K562 (cell line): ENCODE data around the gene ITK. TPM values are rescaled to one million over a fixed set of nuclear protein-coding genes. Genes with fewer than 3 reads are reported as not detected.

Experiments used
- ARNT ChIP-seq, 2 experiments: fragments of 450-650 bp; IDR thresholded peaks; 2 replicates each; pipeline ENCODE4 v1.6.1; 2016; ENCODE audit warnings: mild to moderate bottlenecking in 1 of 2
- ATF1 ChIP-seq, 2 experiments: fragments of 450-650 bp in 1 of 2; IDR thresholded peaks; 2 replicates each; pipeline ENCODE4 v1.6.1; 2016; ENCODE audit warnings: missing compliant biosample characterization in 1 of 2, missing genetic modification characterization in 1 of 2
- ATF7 ChIP-seq: fragments of 450-650 bp; IDR thresholded peaks from 2 replicates; pipeline ENCODE4 v1.7.1; 2014; ENCODE audit warnings: mild to moderate bottlenecking, moderate library complexity
- CCNT2 ChIP-seq: IDR thresholded peaks from 2 replicates; pipeline ENCODE4 v1.6.1; 2011; ENCODE audit warnings: borderline replicate concordance, low read depth, mild to moderate bottlenecking, moderate library complexity, mixed read lengths, low read length; ENCODE audit not compliant: insufficient read length; ENCODE audit errors: extremely low read depth
- HEY1 ChIP-seq: fragments of 250-450 bp; sonication (Bioruptor Pico); IDR thresholded peaks from 2 replicates; pipeline ENCODE4 v1.5.0; 2020; ENCODE audit warnings: mild to moderate bottlenecking, moderate library complexity, borderline replicate concordance
- HNRNPLL ChIP-seq: fragments of 200-400 bp; formaldehyde crosslinking; IDR thresholded peaks from 2 replicates; pipeline ENCODE4 v1.6.1; 2017; ENCODE audit warnings: low read length, low read depth, mild to moderate bottlenecking; ENCODE audit not compliant: poor library complexity, severe bottlenecking
- MGA ChIP-seq: fragments of 450-650 bp; IDR thresholded peaks from 2 replicates; pipeline ENCODE4 v1.6.1; 2016; ENCODE audit warnings: mild to moderate bottlenecking, moderate library complexity
- PML ChIP-seq: IDR thresholded peaks from 2 replicates; pipeline ENCODE4 v1.6.1; 2012; ENCODE audit warnings: low read length, inconsistent platforms
- RFX1 ChIP-seq: fragments of 450-650 bp; IDR thresholded peaks from 2 replicates; pipeline ENCODE4 v1.6.1; 2016; ENCODE audit warnings: mild to moderate bottlenecking, moderate library complexity
- SIN3A ChIP-seq, 2 experiments: fragments of 150-350 bp in 1 of 2; IDR thresholded peaks; 2 replicates each; pipeline ENCODE4 v1.6.1; 2011 to 2016; ENCODE audit warnings: borderline replicate concordance in 2 of 2, low read depth in 2 of 2, low read length in 2 of 2, mild to moderate bottlenecking in 2 of 2, moderate library complexity in 2 of 2; ENCODE audit not compliant: control insufficient read depth in 1 of 2
- YY1 ChIP-seq, 3 experiments: IDR thresholded peaks; 2 replicates each; pipeline ENCODE4 v1.6.1; 2011; ENCODE audit warnings: low read length in 2 of 3, mild to moderate bottlenecking in 2 of 3, moderate library complexity in 2 of 3, borderline replicate concordance in 1 of 3, control low read depth in 1 of 3, low read depth in 1 of 3; ENCODE audit not compliant: insufficient read depth in 3 of 3, insufficient replicate concordance in 2 of 3, control insufficient read depth in 1 of 3, insufficient read length in 1 of 3; ENCODE audit errors: extremely low read depth in 1 of 3
- ZFX ChIP-seq: sonication (generic); formaldehyde crosslinking; IDR thresholded peaks from 2 replicates; pipeline ENCODE4 v1.8.0; 2022; ENCODE audit warnings: mild to moderate bottlenecking, missing genetic modification reagents, moderate library complexity
- polyA plus RNA-seq, 8 experiments: library from polyadenylated mRNA; depleted of rRNA in 4 of 8; stranded (reverse) in 5 of 8; unstranded in 3 of 8; fragments of >200 nt; fragmentation: Nextera tagmentation in 2 of 8; fragmentation: Illumina TruSeq in 1 of 8; extraction: Ambion mirVana in 2 of 8; extraction: Trizol in 1 of 8; gene quantifications; 2 replicates each; pipeline versions ENCODE4 v1.2.1 to v1.2.3, GENCODE V29; 2011 to 2014; ENCODE audit warnings: inconsistent platforms in 1 of 8, missing spikeins in 1 of 8
- total RNA-seq, 7 experiments: library from RNA; depleted of rRNA in 6 of 7; stranded (reverse); fragments of >200 nt in 6 of 7; fragmentation: Illumina TruSeq in 2 of 7; extraction: Trizol in 2 of 7; gene quantifications; 2 replicates each; pipeline versions ENCODE4 v1.2.1 to v1.2.3, GENCODE V29; 2011 to 2021; ENCODE audit warnings: low replicate concordance in 1 of 7

Gene ITK
- total and polyA plus RNA-seq, 9 of the 15 experiments (the other 6 are each of a cell fraction or from before 2014, with no cell fraction given), result 0.04 to 0.75 TPM; not detected in 7

DNA sequence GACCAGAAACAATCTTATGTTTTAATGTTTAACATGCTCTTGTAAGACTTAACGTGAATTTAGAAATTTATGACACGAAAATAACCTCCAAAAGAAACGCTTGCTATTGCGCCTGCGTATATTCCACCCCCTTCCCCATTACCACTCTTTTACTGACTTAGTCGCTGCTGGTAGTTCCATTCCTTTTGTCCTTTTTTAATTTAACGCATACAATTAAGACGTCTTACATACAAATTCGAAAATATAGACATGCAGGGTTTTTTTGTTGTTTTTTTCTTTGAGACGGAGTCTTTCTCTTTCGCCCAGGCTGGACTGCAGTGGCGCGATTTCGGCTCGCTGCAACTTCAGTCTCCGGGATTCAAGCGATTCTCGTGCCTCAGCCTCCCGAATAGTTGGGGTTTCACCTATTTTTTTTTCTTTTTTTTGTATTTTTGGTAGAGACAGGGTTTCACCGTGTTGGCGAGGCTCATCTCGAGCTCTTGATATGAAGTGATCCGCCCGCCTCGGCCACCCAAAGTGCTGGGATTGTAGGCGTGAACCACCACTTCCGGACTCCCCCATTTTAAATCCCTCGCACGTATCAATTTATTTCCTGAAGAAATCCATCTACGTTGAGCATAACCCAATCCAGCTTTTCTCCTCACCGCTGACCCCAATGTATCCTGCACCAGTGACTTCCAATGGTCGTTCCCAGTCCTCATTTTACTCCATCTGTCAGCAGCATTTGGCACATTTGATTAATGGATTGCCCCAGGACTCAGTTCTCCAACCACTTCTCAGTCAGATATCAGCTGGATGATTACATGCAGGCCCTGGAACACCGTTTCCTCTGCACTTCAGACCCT, 37.3 kb upstream of the ITK start (continued):
- TF ChIP-seq SIN3A (IDR thresholded peaks at IDR 0.05; ENCODE audit: borderline replicate concordance in 2 of 2, control insufficient read depth in 1 of 2, low read depth in 2 of 2, low read length in 2 of 2) (no peak), HNRNPLL (peak; percentile 54), ATF7 (peak; percentile 53; the same call in 1 of the 2 replicates), MGA (peak; percentile 60; the same call in 1 of the 2 replicates), ARNT (IDR thresholded peaks at IDR 0.05) (0 out of 4 replicates have a peak, but pooled peaks of 1 of the 2 experiments have one; percentile 28), RFX1 (no peak), YY1 (IDR thresholded peaks at IDR 0.05; ENCODE audit: borderline replicate concordance in 1 of 3, control insufficient read depth in 1 of 3, extremely low read depth in 1 of 3, insufficient read depth in 3 of 3, insufficient read length in 1 of 3, insufficient replicate concordance in 2 of 3, low read depth in 1 of 3, low read length in 2 of 3) (peak in 1 of 3 experiments; percentile 54), ATF1 (CRISPR knock-in tag; IDR thresholded peaks at IDR 0.05) (no peak), ATF1 (tag; IDR thresholded peaks at IDR 0.05) (peak; percentile 66; the same call in 1 of the 2 replicates), PML (0 out of 2 replicates have a peak, but pooled peaks have one; percentile 7), HEY1 (CRISPR knock-in tag) (no peak), CCNT2 (no peak), ZFX (CRISPR knock-in tag) (0 out of 2 replicates have a peak, but pooled peaks have one; percentile 17)
